Activated CD8-positive, alpha-beta memory T cell treated with anti-CD3 and anti-CD28 coated beads for 1 hour (primary cell): ENCODE data around the gene CLDN9.
"Not testable (repeated sequence)": the region's sequence is repeated elsewhere in the genome, so short reads cannot be mapped to it uniquely, and the experiment has no call there.

Experiments used
- DNase-seq, 2 donors: peaks; one replicate each; pipeline ENCODE4 v3.0.0-alpha.2; 2020; ENCODE audit warnings: low read depth in 1 of 2; ENCODE audit errors: extremely low read depth in 1 of 2

Gene CLDN9

DNA sequence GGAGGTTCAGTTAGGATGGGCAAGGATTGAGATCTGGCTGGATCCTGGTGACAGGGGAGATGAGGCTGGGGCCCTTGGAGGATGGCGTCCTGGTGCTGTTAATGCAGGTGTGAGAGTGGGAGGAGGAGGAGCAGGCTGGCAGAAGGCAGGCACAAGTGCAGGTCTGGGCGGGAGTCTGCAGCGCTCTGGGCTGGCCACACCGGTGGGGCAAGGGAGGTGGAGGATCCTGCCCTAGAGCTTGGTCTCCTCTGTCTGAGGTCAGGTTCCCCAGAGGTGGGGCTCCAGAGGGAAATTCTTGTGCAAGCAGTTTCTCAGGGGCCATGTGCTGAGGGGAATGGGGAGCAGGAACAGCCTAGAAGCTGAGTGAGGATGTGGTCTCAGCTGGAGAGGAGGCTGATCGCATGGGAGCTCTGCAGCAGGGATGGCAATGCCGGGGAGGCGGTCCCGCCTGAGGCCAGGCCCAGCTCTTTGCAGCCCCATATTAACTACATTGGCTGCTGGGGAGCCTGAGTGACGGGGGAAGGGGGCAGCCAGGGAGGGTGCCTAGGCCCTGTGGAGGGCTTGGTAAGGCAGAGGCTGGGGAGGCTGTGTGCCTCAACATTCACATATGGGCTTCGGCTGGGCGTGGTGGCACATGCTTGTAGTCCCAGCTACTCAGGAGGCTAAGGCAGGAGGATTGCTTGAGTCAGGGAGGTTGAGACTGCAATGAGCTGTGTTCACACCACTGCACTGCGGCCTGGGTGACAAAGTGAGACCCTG, 40.0 kb downstream of the CLDN9 start:
- DNase-seq: not testable (repeated sequence)

DNA sequence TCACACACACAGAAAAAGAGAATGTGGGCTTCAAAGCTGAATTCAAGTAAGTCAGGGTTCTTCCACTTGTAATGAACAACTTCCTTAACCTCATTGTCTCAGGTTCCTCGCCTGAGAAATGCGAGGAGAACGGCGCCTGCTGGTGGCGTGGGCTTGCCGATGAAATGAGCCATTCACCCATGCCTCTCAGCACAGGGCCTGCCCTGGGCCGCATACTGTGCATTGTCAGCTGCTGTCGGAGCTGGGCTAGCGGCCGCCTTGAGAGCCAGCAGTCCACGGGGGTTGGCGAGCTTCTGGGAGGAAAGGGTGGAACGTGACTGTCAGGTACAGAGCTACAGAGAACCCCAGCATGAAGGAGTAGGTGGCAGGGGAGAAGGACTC, 40.6 kb downstream of the CLDN9 start:
- DNase-seq: not testable (repeated sequence)

GRCh38 chr16:3054965-3055733, 42.4 kb downstream of the CLDN9 start:
- no peak for DNase-seq

- DNase-seq: not testable (repeated sequence)
Observed at GRCh38 chr16:3055734-3056115, 43.0 kb downstream of the CLDN9 start.

DNA sequence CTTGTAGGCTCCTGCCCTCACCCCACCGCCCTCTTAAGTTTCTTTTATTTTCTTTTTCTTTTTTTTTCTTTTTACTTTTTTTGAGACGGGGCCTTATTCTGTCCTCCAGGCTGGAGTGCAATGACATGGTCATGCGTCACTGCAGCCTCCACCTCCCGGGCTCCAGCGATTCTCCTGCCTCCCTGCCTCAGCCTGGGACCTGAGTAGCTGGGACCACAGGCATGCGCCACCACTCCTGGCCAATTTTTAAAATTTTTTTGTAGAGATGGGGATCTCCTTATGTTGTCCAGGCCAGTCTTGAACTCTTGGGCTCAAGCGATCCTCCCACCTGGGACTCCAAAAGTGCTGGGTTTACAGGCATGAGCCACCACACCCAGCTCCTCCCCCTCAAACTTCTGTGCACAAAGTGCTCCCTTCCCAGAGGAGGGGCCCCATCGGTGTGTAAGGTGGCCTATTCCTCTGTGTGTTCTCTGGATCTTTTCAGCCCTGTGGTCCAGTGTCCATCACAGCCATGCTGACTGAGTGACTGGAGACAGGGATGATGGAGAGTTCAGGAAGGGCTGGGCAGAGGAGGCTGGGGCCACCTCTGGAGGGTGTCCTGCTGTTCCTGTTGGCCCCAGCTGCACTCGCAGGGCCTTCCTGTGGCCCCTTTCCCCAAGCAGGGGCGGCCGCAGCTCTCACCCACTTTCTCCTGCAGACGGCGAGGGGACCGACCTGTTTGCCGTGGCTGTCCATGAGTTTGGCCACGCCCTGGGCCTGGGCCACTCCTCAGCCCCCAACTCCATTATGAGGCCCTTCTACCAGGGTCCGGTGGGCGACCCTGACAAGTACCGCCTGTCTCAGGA, 43.8 kb downstream of the CLDN9 start:
- DNase-seq: no peak

- no peak for DNase-seq
Observed at GRCh38 chr16:3057181-3058138, 44.7 kb downstream of the CLDN9 start.

GRCh38 chr16:3058139-3059030, 45.7 kb downstream of the CLDN9 start:
- DNase-seq: no peak

DNA sequence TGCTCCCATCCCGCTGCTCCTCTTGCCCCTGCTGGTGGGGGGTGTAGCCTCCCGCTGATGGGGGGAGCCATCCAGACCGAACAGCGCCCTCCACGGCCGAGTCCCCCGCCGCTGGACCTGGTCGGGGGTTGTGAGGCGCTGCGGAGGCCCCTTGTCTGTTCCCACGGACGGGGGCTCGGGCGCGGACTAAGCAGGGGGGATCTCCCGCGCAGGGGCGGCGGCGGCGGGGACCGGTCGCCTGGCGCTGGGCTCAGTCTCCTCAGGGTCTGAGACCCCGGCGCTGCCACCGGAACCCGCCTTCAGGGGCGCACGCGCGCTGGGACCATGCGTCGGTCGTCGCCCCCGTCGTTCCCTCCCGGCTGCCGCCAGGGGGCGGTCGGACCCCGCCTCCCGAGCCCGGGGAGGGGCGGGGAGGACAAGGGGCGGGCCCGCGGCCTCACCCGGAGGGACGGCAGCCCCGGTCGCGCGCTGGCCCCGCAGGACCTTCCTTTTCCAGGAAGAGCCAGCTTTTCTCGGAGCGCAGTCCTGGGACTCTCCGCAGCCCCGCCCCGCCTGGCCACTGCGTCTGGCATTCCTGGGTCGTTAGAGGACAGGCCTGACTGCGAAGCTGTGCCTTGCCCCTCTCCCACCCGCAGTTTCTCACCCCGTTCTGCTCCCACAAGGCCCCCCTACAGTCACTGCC, 46.5 kb downstream of the CLDN9 start:
- peak; percentile 52 to 84 for DNase-seq

DNA sequence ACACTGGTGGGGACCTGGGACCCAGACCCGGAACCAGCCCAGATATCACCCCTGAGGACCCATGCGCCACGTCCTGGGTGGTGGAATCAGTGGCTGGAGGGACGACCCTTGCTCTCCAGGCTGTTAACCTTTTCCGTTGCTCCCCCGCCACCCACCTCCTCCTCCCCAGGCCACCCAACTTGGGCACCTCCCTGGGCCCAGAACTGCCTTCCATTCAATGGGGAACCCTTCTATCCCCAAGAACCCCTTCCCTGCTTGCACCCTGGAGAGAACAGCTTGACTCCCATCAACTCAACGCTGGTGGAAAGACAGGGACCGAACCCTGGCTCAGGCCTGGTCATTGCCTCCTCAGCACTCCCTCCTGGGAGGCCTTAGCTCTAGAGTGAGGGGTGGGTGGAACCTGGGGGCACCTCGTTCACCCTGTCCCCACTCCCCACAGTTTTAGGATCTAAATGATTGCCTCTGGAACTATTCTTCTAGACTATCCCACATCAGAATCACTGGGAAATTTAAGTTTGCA, 47.1 kb downstream of the CLDN9 start:
- DNase-seq: no peak

GRCh38 chr16:3060339-3061127, 47.8 kb downstream of the CLDN9 start:
- no peak for DNase-seq

- no peak for DNase-seq
Observed at GRCh38 chr16:3062553-3062952, 49.8 kb downstream of the CLDN9 start.

DNA sequence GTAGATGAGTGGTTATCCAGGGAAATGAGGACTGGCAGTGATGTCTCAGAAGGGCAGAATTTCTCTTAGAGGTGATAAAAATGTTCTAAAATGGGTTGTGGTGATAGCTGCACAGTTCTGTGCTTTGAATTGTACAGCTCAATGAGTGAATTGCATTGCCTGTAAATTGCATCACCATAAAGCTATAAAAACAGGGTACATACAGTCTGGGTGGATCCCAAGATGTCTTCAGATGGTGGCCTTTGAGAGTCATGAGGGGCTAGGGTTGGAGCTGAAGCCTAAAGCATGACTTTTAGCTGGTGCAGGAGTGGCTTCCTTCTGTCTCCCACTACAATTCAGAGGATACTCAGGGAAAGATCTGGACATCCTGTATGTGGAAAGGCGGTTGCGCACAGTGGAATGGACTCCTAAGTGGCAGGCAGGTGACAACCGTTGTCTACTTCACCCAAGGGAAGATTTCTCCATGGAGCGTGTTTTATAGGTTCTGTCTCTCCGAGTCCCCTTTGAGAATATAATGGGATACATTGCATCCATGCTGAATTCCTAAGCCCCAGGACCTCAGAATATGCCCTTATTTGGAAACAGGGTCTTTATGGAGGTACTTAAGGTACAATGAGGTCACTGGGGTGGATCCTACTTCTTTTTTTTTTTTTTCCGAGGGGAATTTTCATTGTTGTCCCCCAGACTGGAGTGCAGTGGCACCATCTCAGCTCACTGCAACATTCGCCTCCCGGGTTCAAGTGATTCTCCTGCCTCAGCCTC, 51.1 kb downstream of the CLDN9 start:
- DNase-seq: no peak
